Umbilical cord (tissue), 1 donor: ENCODE results near the gene EPHB6. TPM values are rescaled to one million over a fixed set of nuclear protein-coding genes. Genes with fewer than 3 reads are reported as not detected.

ENCODE experiments used
- total RNA-seq: library from RNA; depleted of rRNA; stranded (reverse); fragments of >200 nt; gene quantifications from one replicate; pipeline ENCODE4 v1.2.3, GENCODE V29; 2014; ENCODE audit warnings: low replicate concordance; ENCODE audit not compliant: insufficient read depth

The EPHB6 gene
- total RNA-seq, 1 donor from 2014 or later = 4.3 TPM

Other genes with a start within 250 kb of the EPHB6 start
- 2.4 TPM for gene PRSS1, start 105.6 kb upstream of the EPHB6 start, total RNA-seq
- not detected for gene PRSS2, start 84.1 kb upstream of the EPHB6 start, total RNA-seq
- 2.6 TPM for gene TRPV6, start 30.7 kb downstream of the EPHB6 start, total RNA-seq
- 2.9 TPM for gene TRPV5, start 78.7 kb downstream of the EPHB6 start, total RNA-seq
- not detected for gene LLCFC1, start 84.4 kb downstream of the EPHB6 start, total RNA-seq
- not detected for gene KEL, start 107.3 kb downstream of the EPHB6 start, total RNA-seq
- gene OR9A2, start 172.1 kb downstream of the EPHB6 start, total RNA-seq = not detected
- gene OR6V1, start 197.3 kb downstream of the EPHB6 start, total RNA-seq = 1.7 TPM